Stimulated activated CD8-positive, alpha-beta memory T cell treated with anti-CD3 and anti-CD28 coated beads, Interleukin-2, amount 100 ng/mL, for 1 hour (primary cell): ENCODE measurements around the gene PBX1.

Experiments used
- DNase-seq, 2 donors: peaks; one replicate each; pipeline ENCODE4 v3.0.0-alpha.2; 2020; ENCODE audit warnings: low read depth in 2 of 2

PBX1 gene

DNA sequence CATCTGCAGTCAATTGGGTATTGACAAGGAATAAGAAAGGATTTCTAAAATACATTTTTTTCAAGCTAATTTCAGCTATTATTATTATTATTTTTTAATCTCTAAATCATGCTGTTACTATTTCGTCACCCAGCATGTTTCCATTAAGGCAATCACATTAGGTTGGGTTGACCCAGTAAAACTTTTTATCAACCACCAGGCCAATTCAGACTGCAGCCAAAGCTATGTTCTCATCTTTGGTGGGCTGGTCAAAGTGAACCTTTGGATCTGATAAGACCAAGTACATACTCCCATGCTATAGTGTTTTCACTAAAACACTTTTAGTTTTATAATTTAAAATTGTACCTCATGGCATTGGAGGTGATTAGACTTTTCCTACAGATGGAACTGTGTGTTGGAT, 198.6 kb downstream of the PBX1 start:
- no peak for DNase-seq

- DNase-seq: no peak
Measured at GRCh38 chr1:164759144-164759920, 200.3 kb downstream of the PBX1 start.

DNA sequence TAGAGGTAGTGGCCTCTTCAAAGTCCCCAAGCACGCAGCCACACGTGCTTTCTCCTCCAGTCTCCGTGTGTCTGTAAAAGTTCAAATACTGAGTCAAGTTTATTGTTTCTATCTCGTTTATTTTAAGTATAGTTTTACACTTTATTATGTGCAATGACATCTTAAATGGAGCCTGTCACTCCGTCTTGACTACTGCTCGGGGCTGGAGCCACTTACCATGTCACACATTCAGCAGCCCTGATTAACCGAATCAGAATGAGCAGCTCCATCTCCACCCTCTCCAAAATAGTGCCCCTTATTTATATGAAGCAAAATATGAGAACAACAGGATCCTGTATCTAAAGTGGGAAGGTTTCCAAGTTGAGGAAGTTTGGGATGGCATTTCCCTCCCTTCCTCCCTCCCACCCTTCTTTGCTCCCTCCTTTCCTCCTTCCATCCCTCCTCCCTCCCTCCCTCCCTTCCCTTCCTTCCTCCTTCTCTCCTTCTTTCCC, 201.0 kb downstream of the PBX1 start:
- no peak for DNase-seq

DNA sequence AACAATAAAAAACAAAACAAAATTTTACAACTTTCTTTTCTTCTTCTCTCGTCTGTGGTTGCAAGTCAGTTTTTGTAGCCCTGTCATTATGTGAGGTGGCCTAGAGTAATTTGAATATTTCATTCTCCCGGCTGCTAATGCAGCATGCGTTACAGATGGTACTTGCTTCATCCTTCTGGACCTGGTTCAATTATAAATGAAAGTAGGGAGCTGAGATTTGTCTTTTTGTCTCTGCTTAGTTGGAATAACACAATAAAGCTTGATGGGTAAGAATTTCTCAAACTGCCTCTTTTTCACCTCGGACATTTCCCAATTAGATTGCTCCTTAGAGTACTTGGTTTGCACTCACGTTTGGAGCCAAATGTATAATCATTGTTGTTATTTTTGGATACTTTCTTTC, 201.6 kb downstream of the PBX1 start:
- DNase-seq: no peak

GRCh38 chr1:164761009-164761408, 202.0 kb downstream of the PBX1 start:
- DNase-seq: no peak

DNA sequence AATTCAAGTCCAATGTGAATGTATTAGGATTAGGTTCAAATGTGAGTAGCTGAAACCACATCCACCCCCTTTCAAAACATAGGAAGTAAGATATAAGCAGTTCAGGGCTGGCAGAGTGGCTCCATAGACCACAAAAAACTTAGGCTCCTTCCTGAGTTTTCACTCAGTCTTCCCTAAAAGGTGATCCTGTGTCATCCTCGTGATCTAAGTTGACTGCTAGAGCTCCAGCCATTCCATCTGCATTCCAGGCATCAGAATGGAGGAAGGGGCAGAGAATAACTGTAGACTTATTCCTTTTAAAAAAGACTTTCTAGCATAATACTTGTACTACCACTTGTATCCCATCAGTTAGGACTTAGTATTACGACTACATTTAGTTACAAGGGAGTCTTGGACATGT, 204.1 kb downstream of the PBX1 start:
- DNase-seq: no peak

- no peak for DNase-seq
Measured at GRCh38 chr1:164764333-164764732, 205.3 kb downstream of the PBX1 start.

- no peak for DNase-seq
Measured at GRCh38 chr1:164765557-164765956, 206.6 kb downstream of the PBX1 start.

GRCh38 chr1:164765992-164766720, 207.2 kb downstream of the PBX1 start:
- no peak for DNase-seq

- DNase-seq: no peak
Measured at GRCh38 chr1:164767752-164768402, 208.9 kb downstream of the PBX1 start.

DNA sequence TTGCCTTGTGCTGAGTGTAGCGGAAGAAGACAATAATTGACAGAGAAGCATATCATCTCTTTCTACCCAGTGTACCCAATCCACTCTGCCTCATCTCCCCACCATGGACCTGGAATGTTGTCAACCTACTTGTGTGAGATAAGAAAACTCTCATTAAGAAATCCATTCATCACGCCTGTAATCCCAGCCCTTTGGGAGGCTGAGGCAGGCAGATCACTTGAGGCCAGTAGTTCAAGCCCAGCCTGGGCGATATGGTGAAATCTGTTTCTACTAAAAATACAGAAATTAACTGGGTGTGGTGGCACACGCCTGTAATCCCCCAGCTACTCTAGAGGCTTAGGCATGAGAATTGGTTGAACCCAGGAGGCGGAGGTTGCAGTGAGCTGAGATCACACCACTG, 209.6 kb downstream of the PBX1 start:
- DNase-seq: no peak

GRCh38 chr1:164769486-164770130, 210.6 kb downstream of the PBX1 start:
- no peak for DNase-seq

DNA sequence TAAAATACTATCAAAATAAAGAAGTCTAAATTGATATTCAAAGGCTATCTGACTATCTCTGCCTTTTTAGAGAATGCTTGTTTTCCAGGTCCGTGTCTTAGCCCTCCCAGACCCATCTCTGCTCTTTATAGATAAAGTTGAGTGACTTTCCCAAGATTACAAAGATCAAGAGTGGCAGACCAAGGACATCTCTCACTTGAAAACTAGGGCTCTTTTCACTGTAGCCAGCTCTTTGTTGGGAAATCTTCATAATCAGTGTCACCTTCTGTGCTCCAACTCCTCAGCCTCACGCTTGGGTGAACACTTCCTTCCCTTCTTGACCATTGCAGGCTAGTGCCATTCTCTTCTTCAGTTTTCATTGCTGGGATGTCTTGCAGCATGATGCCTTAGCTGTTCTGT, 211.1 kb downstream of the PBX1 start:
- DNase-seq: no peak

- no peak for DNase-seq
Measured at GRCh38 chr1:164771041-164771618, 212.1 kb downstream of the PBX1 start.

DNA sequence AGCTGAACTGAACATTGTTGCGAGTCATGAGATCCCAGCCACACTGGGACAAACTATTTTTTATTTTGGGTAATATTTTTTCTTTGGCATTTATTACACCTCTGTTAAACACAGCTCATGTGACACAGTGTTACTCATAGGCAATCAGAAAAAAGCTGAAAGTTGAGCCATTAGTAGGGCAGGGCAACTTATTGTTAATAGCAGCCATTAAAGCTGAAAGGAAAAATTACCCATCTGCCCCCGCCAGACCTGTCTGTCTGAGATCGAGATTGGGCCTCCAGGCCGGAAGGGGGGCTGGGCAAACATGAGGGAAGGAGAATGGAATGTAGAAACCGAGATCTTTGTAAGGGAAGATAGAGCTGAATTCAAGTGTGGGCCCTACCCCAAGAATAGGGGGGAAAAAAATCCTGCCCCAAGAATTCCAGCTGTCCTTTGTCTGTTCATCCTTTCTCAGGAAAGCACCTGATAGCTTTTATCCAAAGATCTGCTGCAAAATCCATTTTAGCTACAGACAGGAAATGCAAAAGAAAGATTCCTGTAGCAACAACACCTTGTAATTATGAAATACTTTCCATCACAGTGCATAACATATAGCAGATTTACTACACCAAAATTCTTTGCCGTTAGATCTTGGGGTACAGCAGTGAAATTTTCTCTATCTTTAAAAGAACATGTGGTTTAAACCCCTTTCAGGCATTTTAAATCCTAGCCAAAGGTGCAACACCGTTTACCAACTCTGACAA, 212.8 kb downstream of the PBX1 start:
- DNase-seq: no peak

- DNase-seq: no peak
Measured at GRCh38 chr1:164772635-164773034, 213.7 kb downstream of the PBX1 start.

GRCh38 chr1:164773102-164773501, 214.1 kb downstream of the PBX1 start:
- DNase-seq: no peak

DNA sequence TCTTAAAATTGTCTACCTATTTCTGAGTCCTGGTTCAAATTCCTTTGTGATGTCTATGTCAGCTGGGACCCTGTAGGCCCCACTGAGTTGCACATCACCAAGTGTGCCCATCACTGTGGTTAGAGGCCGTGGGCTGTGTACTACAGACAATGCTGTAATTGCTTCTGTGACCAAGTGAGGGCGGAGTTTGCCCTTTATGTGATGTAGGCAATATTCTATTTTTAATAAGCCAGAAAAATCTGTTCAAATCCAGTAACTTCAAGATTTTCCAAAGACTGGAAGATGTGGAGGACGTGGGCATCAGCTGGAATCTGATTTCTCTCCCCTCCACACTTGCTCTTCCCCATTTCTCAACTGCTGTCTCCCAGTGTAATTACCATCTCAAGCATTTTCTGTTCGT, 215.4 kb downstream of the PBX1 start:
- no peak for DNase-seq

GRCh38 chr1:164774819-164775654, 216.1 kb downstream of the PBX1 start:
- no peak for DNase-seq

- no peak for DNase-seq
Measured at GRCh38 chr1:164777518-164777917, 218.5 kb downstream of the PBX1 start.
